Body of pancreas (tissue), 4 donors: Measurements from ENCODE around the gene ERBB4. TPM values are rescaled to one million over a fixed set of nuclear protein-coding genes. Genes with fewer than 3 reads are reported as not detected.
"Not testable (repeated sequence)": the region's sequence is repeated elsewhere in the genome, so short reads cannot be mapped to it uniquely, and the experiment has no call there.

ENCODE experiments used
- ATAC-seq: fragments of 150-250 bp; one replicate; pipeline ENCODE4 v1.9.1; 2016
- DNase-seq, 4 donors: peaks; one replicate each; pipeline ENCODE4 v3.0.0-alpha.2; 2019
- H3K27ac ChIP-seq, 4 donors: fragments of 200-600 bp; sonication (generic); 1 replicate in 3 of 4; 2 replicates in 1 of 4; pipeline versions ENCODE4 v1.5.1 to v1.6.1; 2016 to 2019; ENCODE audit warnings: mild to moderate bottlenecking in 1 of 4, mixed read lengths in 1 of 4, moderate library complexity in 1 of 4
- H3K27me3 ChIP-seq, 2 donors: fragments of 200-600 bp; sonication (generic); one replicate each; pipeline ENCODE4 v1.6.0; 2016; ENCODE audit warnings: mild to moderate bottlenecking in 1 of 2
- H3K36me3 ChIP-seq, 2 donors: fragments of 200-600 bp; sonication (generic); replicated peaks in 1 of 2; 2 replicates each; pipeline ENCODE4 v1.5.1; 2016; ENCODE audit warnings: low read depth in 2 of 2; ENCODE audit not compliant: insufficient read depth in 1 of 2
- H3K4me1 ChIP-seq: fragments of 200-600 bp; sonication (generic); one replicate; pipeline ENCODE4 v1.6.0; 2016
- H3K4me3 ChIP-seq, 2 donors: fragments of 200-600 bp; sonication (generic); 1 replicate in 1 of 2; 2 replicates in 1 of 2; pipeline ENCODE4 v1.5.1; 2016 to 2019
- H3K9me3 ChIP-seq, 3 donors: fragments of 200-600 bp; sonication (generic); 1 replicate in 2 of 3; 2 replicates in 1 of 3; pipeline ENCODE4 v1.5.1; 2016
- POLR2A ChIP-seq, 3 donors: fragments of 450-650 bp; IDR thresholded peaks; one replicate each; pipeline ENCODE4 v1.6.1; 2016; ENCODE audit warnings: antibody characterized with exemption in 3 of 3, mild to moderate bottlenecking in 2 of 3
- WGBS, 2 donors: methylation state at CpG; one replicate each; pipeline ENCODE4 v1.1.5; 2017; 5-methylcytosine and 5-hydroxymethylcytosine counted together
- intact Hi-C: fragments of 100-400 bp; cut with DNase I; formaldehyde crosslinking; loops from one replicate; pipeline ENCODE4 v1.15.1; 2023
- total RNA-seq, 2 donors: library from RNA; depleted of rRNA; stranded (reverse); fragments of >200 nt; gene quantifications; one replicate each; pipeline ENCODE4 v1.1.0, GENCODE V29; 2016
- TF ChIP-seq, protein P1 (sequence below), 7 experiments: fragments of 450-650 bp in 4 of 7; fragments of 200-600 bp in 3 of 7; sonication (generic) in 3 of 7; IDR thresholded peaks; one replicate each; pipeline ENCODE4 v1.5.1; 2016 to 2019; ENCODE audit warnings: antibody characterized with exemption in 7 of 7

The ERBB4 gene
- total RNA-seq, 2 donors from 2014 or later = 1.6 to 4.4 TPM

DNA sequence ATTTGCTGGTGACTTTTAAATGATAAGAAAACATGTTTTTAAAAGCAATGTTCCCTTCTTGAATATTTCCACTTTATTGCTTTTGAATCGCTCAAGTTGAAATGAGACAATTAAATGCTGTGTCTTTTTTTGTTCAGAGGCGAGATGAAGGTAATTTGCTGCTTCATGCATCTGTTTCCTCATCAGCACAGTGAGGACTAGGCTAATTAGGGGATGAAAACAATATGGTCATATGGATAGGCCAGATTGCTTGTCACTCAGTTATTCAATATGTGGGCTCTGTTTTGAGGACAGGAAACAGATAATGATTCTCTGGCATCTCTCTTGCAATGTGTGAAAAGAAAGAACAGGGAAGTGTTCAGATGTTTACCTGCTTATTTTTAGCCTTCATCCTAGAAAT is 61.0 kb downstream of the ERBB4 start:
- no peaks in the 10 kb centered on the region for H3K4me1 ChIP-seq
- H3K27me3 ChIP-seq = no peaks in the 10 kb centered on the region
- no peak overlapping the region for H3K27ac ChIP-seq
- DNase-seq (no peak), ATAC-seq (no peak)
- WGBS, 2 donors = 72 to 78% methylated on average over 2 of the region's 2 CpGs
- H3K9me3 ChIP-seq = no peaks in the 10 kb centered on the region
- H3K36me3 ChIP-seq = no peaks in the 10 kb centered on the region
- no peak for TF ChIP-seq POLR2A (IDR thresholded peaks at IDR 0.05)
- TF ChIP-seq, protein P1, sequence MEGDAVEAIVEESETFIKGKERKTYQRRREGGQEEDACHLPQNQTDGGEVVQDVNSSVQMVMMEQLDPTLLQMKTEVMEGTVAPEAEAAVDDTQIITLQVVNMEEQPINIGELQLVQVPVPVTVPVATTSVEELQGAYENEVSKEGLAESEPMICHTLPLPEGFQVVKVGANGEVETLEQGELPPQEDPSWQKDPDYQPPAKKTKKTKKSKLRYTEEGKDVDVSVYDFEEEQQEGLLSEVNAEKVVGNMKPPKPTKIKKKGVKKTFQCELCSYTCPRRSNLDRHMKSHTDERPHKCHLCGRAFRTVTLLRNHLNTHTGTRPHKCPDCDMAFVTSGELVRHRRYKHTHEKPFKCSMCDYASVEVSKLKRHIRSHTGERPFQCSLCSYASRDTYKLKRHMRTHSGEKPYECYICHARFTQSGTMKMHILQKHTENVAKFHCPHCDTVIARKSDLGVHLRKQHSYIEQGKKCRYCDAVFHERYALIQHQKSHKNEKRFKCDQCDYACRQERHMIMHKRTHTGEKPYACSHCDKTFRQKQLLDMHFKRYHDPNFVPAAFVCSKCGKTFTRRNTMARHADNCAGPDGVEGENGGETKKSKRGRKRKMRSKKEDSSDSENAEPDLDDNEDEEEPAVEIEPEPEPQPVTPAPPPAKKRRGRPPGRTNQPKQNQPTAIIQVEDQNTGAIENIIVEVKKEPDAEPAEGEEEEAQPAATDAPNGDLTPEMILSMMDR (IDR thresholded peaks at IDR 0.05) = no peak
- no peak overlapping the region for H3K4me3 ChIP-seq
- intact Hi-C loops = no loop called here

DNA sequence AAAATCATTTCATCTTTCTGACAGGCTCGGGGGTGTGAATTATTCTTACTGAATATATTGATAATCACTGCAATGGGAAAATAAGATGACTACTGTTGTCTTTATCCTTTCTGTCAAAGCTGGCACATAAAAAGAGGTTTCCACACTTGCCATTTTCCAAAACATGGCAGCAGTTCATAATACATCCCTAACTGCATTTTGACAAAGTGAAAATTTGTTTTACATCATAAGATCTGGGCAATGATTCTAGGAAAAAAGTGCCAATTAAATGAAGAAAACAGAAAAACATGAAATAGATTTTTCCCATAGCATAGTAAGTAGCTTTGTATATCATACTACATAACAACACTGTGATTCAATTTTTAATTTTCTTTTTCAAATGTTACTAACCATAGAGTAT is 65.4 kb downstream of the ERBB4 start:
- 54 to 82% methylated on average over 1 of the region's 1 CpG for WGBS, 2 donors
- no peaks in the 10 kb centered on the region for H3K36me3 ChIP-seq
- no peak for DNase-seq
- no peak for TF ChIP-seq POLR2A (IDR thresholded peaks at IDR 0.05)
- TF ChIP-seq, protein P1 (IDR thresholded peaks at IDR 0.05) = no peak
- ATAC-seq = no peak
- H3K4me1 ChIP-seq = no peaks in the 10 kb centered on the region
- intact Hi-C loops = no loop called here
- H3K4me3 ChIP-seq = no peak overlapping the region
- no peaks in the 10 kb centered on the region for H3K27me3 ChIP-seq
- H3K9me3 ChIP-seq = no peaks in the 10 kb centered on the region
- H3K27ac ChIP-seq = no peak overlapping the region

DNA sequence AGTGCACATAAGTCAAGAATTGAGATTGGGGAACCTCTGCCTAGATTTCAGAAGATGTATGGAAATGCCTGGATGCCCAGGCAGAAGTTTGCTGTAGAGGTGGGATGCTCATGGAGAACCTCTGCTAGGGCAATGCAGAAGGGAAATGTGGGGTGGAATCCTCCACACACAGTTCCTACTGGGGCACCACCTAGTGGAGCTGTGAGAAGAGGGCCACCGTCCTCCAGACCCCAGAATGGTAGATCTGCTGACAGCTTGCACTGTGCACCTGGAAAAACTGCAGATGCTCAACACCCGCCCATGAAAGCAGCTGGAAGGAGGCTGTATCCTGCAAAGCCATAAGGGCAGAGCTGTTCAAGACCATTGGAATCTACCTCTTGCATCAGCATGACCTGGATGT is 71.1 kb downstream of the ERBB4 start:
- H3K27me3 ChIP-seq, ATAC-seq, H3K9me3 ChIP-seq, H3K4me1 ChIP-seq, H3K4me3 ChIP-seq, H3K36me3 ChIP-seq, intact Hi-C loops, H3K27ac ChIP-seq, DNase-seq: not testable (repeated sequence)
- 71 to 89% methylated on average over 2 of the region's 2 CpGs for WGBS, 2 donors

DNA sequence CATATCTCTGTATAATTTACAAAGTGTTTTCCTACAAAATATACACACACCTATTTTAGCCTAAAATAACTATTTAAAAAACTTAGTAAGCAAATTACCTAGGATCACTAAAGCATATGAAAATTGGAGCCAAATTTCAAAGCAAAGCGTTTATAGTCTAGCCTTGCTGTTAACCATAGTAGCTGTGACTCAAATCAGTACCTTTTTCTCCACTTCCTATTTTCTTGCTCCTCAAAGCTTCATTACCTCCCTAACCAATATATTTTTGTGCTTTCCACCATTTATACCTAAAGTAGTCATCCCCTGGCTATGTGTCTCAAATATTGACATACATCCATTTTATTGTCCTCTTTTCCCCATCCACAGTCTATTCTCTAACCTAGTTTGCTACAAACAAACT is 73.1 kb downstream of the ERBB4 start:
- no peaks in the 10 kb centered on the region for H3K4me1 ChIP-seq
- peaks cover 0 to 7% (median 0%) of the 10 kb centered on the region in 3 donors for H3K9me3 ChIP-seq
- no peak overlapping the region for H3K4me3 ChIP-seq
- no peaks in the 10 kb centered on the region for H3K36me3 ChIP-seq
- no peak for TF ChIP-seq POLR2A (IDR thresholded peaks at IDR 0.05)
- TF ChIP-seq, protein P1 (IDR thresholded peaks at IDR 0.05) = no peak
- ATAC-seq = no peak
- intact Hi-C loops = no loop called here
- 84 to 91% methylated on average over 1 of the region's 1 CpG for WGBS, 2 donors
- H3K27ac ChIP-seq = no peak overlapping the region
- H3K27me3 ChIP-seq = no peaks in the 10 kb centered on the region
- no peak for DNase-seq

DNA sequence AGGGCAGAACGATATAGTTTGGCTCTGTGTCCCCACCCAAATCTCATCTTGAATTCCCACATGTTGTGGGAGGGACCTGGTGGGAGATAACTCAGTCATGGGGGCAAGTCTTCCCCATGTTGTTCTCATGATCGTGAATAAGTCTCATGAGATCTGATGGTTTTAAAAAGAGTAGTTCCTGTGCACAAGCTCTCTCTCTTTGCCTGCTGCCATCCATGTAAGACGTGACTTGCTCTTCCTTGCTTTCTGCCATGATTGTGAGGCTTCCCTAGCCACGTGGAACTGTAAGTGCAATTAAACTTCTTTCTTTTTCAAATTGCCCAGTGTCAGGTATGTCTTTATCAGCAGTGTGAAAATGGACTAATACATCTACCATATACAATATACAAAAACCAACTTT is 76.9 kb downstream of the ERBB4 start:
- H3K4me3 ChIP-seq, ATAC-seq, H3K4me1 ChIP-seq, H3K27ac ChIP-seq, H3K27me3 ChIP-seq, DNase-seq, intact Hi-C loops, H3K36me3 ChIP-seq, H3K9me3 ChIP-seq: not testable (repeated sequence)
- WGBS, 2 donors = 65 to 81% methylated on average over 4 of the region's 4 CpGs

DNA sequence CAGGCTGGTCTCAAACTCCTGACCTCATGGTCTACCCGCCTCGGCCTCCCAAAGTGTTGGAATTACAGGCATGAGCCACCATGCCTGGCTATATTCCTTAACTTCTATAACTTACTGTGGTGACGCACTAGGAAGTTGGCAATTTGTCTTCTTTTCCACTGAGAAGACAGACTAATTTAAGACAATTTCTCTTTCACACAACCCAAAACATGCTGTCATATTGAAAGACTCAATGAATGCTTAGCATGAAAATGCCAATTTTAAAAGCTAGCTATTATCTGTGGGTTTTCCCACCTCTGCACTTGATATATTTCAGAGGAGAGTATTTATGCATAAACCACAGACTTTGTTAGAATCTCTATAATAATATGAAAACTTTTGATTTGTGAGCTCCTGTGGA is 84.5 kb downstream of the ERBB4 start:
- ATAC-seq (no peak), DNase-seq (no peak)
- no peak overlapping the region for H3K4me3 ChIP-seq
- H3K9me3 ChIP-seq = no peaks in the 10 kb centered on the region
- H3K27ac ChIP-seq = no peak overlapping the region
- intact Hi-C loops = no loop called here
- no peak for TF ChIP-seq POLR2A (IDR thresholded peaks at IDR 0.05)
- TF ChIP-seq, protein P1 (IDR thresholded peaks at IDR 0.05) = no peak
- H3K27me3 ChIP-seq = no peaks in the 10 kb centered on the region
- H3K36me3 ChIP-seq = no peaks in the 10 kb centered on the region
- no peaks in the 10 kb centered on the region for H3K4me1 ChIP-seq
- 90 to 95% methylated on average over 3 of the region's 3 CpGs for WGBS, 2 donors
